BLaER1 treated with 17β-estradiol and CSF1 and Interleukin-3, amounts not matched to agents 10 nM and 100 nM (cell line): ENCODE data around the gene PRSS27.
"Not testable (repeated sequence)": the region's sequence is repeated elsewhere in the genome, so short reads cannot be mapped to it uniquely, and the experiment has no call there.

Source experiments
- H3K27ac ChIP-seq, 11 experiments: shearing (Covaris generic); formaldehyde crosslinking; 2 replicates each; pipeline ENCODE4 v1.8.1; 2022
- H3K27me3 ChIP-seq, 11 experiments: shearing (Covaris generic); formaldehyde crosslinking; 2 replicates each; pipeline ENCODE4 v1.8.1; 2022
- H3K36me3 ChIP-seq, 11 experiments: shearing (Covaris generic); formaldehyde crosslinking; 2 replicates each; pipeline ENCODE4 v1.8.1; 2022
- H3K4me1 ChIP-seq, 10 experiments: shearing (Covaris generic); formaldehyde crosslinking; 2 replicates each; pipeline ENCODE4 v1.8.1; 2022
- H3K4me2 ChIP-seq, 11 experiments: shearing (Covaris generic); formaldehyde crosslinking; 2 replicates each; pipeline ENCODE4 v1.8.1; 2022
- H3K4me3 ChIP-seq, 10 experiments: shearing (Covaris generic); formaldehyde crosslinking; 2 replicates each; pipeline ENCODE4 v1.8.1; 2022
- H3K9ac ChIP-seq, 11 experiments: shearing (Covaris generic); formaldehyde crosslinking; 2 replicates each; pipeline ENCODE4 v1.8.1; 2022
- H3K9me3 ChIP-seq, 11 experiments: shearing (Covaris generic); formaldehyde crosslinking; replicated peaks in 1 of 11; 2 replicates each; pipeline ENCODE4 v1.8.1; 2022
- H4K20me1 ChIP-seq, 11 experiments: shearing (Covaris generic); formaldehyde crosslinking; 2 replicates each; pipeline ENCODE4 v1.8.1; 2022
- Cebpa-rat ChIP-seq, 11 experiments: shearing (Covaris generic); IDR thresholded peaks; 2 replicates each; pipeline ENCODE4 v1.8.1; 2022

Gene PRSS27

DNA sequence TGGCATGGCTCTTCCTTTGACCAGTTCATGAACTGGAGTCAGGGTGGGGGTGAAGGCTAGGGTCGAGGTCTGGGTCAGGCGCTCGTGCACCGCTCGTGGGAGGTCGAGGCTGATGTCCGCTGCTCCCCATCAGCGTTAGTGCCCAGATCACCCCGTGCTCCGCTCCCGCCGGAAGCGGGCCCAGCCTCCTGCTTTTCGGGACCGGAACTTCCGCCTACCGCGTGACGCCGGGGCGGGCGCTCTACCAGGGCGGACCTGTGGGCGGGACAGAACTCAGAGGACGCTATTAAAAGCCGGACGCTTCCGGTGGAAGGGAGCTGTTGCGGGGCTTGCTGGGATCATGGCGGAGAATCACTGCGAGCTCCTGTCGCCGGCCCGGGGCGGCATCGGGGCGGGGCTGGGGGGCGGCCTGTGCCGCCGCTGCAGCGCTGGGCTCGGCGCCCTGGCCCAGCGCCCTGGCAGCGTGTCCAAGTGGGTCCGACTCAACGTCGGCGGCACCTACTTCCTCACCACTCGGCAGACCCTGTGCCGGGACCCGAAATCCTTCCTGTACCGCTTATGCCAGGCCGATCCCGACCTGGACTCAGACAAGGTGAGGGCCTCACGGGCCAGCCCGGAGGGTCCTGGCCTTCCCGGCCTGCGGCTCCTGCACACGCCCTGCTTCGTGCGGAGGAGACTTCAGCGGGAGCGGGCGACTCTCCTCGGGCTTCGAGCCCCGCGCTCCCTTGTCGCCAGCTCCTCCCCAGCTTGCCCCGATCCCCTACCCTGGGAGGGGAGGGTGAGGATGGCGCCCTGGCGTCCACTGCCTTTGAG, 37.6 kb downstream of the PRSS27 start, which contains the start of gene KCTD5:
TSS of gene KCTD5 (plus strand) at position 315 of the 813 bp plus-strand sequence. CDS start at position 341, 26 bp downstream.
- TF ChIP-seq Cebpa-rat (IDR thresholded peaks at IDR 0.05), result no peak
- H3K36me3 ChIP-seq, result no peaks in the 10 kb centered on the region
- H4K20me1 ChIP-seq, result peaks cover 8 to 30% (median 13%) of the 10 kb centered on the region in 11 experiments
- no peaks in the 10 kb centered on the region for H3K27me3 ChIP-seq
- peak within 1 kb of the TSS; percentile 92 to 99 (median 96) for H3K9ac ChIP-seq
- peak within 1 kb of the TSS; percentile 86 to 98 (median 95) for H3K4me2 ChIP-seq
- H3K9me3 ChIP-seq, result no peaks in the 10 kb centered on the region
- peak within 1 kb of the TSS; percentile 89 to 100 (median 98) for H3K4me3 ChIP-seq
- H3K4me1 ChIP-seq, result peaks cover 48 to 74% (median 63%) of the 10 kb centered on the region in 10 experiments
- peak within 1 kb of the TSS; percentile 73 to 96 (median 92) for H3K27ac ChIP-seq

DNA sequence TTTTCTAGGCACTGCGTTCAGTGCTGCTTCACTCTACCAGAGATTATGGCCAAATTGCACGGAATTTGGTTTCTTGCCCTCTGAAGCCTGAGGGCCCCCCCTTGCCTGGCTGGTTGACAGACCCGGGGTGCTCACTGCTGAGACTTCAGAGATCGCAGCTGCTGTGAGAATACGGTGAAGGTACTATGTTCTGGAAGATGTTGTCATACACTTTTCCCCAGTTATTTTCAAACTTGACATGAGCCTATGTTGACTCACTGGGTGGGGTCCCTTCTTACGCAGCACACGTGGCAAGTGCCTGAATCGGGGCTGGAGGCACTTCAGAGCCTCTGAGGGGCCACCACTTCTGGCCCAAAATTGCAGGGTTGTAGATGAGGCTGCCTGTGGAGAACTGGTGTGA, 39.7 kb downstream of the PRSS27 start:
- not testable (repeated sequence) for H3K9me3 ChIP-seq
- peaks cover 48 to 82% (median 68%) of the 10 kb centered on the region in 10 experiments for H3K4me1 ChIP-seq

DNA sequence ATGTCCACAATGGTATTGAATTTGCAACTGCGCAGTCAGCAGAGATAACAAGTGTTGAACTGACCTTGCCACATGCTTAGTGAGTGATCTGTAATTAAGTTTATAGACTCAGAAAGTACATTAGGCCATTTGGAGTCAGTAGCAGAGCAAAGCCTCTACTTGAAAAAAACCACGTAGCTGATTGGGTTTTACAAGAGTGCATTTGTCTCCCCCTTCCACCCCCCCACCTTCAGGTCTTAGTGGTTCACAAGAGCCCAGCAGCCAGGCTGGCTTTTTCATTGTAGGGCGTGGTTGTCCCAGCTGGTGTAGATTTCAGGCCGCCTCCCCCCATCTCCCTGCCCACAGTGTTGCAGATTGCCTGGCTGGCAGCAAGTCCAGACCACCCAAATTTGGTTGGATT, 40.1 kb downstream of the PRSS27 start:
- Histone ChIP-seq H4K20me1 (peaks cover 0 to 24% (median 5%) of the 10 kb centered on the region in 11 experiments; a peak in 10 of 22 replicates), H3K4me1 (peaks cover 50 to 82% (median 68%) of the 10 kb centered on the region in 10 experiments), H3K27ac (peak overlapping the region in 9 of 11 experiments; percentile 14 to 68 (median 51); a peak in 14 of 22 replicates), H3K4me3 (peak overlapping the region in 5 of 10 experiments; percentile 3 to 52 (median 37); a peak in 8 of 20 replicates), H3K4me2 (peak overlapping the region; percentile 55 to 97 (median 95)), H3K9ac (peak overlapping the region in 7 of 11 experiments; percentile 39 to 67 (median 56); a peak in 13 of 22 replicates)
- not testable (repeated sequence) for H3K9me3 ChIP-seq, H3K36me3 ChIP-seq, H3K27me3 ChIP-seq

More for the DNA sequence above, 39.7 kb downstream of the PRSS27 start:
- Histone ChIP-seq H3K27ac (peak overlapping the region in 5 of 11 experiments; percentile 14 to 68 (median 58); a peak in 6 of 22 replicates), H3K4me2 (peak overlapping the region; percentile 55 to 97 (median 95)), H3K9ac (peak overlapping the region in 4 of 11 experiments; percentile 43 to 67 (median 56); a peak in 6 of 22 replicates), H4K20me1 (peaks cover 0 to 24% (median 5%) of the 10 kb centered on the region in 11 experiments; a peak in 9 of 22 replicates), H3K4me3 (peak overlapping the region in 4 of 10 experiments; percentile 33 to 52 (median 38); a peak in 4 of 20 replicates)
- H3K27me3 ChIP-seq, H3K36me3 ChIP-seq: not testable (repeated sequence)

DNA sequence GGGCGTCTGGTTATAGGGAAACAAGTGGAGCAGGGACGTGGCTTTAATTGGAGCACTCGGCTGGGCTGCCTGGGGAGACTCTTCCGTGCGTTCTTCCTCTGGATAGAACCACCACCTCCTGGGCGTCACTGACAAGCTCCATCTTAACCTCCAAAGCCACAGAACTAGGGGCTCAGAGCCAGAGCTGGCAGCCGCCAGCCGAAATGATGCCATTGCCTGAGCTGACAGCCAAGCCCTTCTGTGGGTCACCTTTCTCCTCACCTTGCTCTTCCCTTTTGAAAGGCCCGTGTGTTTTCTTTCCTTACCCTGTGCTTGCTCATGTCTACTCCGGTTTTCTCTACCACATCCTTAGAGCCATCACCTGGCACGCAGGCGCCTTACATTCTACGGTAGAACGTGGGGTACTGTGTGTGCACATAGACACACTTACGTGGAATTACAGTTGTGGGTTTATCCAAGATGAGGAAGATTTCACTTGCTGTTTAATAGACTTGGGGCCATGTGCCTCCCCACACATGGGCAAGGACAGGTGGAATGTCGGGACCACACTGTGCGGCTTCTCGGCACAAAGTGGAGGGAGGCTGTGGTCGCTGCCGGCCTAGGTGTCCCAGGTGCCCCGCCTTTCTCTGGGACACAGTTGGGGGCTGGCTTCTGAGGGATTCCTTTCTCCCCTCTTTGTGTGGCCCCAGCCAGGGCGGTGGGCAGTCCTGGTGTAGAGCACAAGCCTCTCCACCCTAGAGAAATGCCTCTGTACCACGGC, 41.6 kb downstream of the PRSS27 start:
- H3K9me3 ChIP-seq, H3K4me3 ChIP-seq, H3K9ac ChIP-seq, H3K27ac ChIP-seq, H3K36me3 ChIP-seq, H3K27me3 ChIP-seq: not testable (repeated sequence)
- peak overlapping the region in 10 of 11 experiments; percentile 22 to 74 (median 64); a peak in 17 of 22 replicates for H3K4me2 ChIP-seq
- H4K20me1 ChIP-seq, result peaks cover 0 to 17% (median 3%) of the 10 kb centered on the region in 11 experiments; a peak in 8 of 22 replicates
- peaks cover 51 to 79% (median 68%) of the 10 kb centered on the region in 10 experiments for H3K4me1 ChIP-seq

DNA sequence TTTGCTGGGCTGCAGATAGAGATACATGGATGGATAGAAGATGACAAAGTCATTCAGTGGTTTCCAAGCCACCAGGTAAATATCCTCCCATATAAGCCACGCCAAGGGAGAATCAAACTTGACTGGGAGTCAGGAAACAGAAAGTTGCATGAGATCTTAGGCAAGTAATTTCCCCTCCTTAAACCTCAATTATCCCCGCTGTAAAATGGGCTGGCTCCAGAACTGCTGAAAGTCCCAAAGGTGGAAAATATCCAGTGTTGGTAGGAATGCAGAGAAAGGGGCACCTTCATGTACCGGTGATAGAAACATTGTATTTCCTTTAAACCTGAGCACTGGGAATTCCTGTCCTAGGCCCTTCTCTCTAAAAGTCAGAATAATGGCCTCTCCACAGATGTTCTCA, 43.1 kb downstream of the PRSS27 start:
- H3K4me3 ChIP-seq, H3K27ac ChIP-seq, H3K27me3 ChIP-seq, H3K9ac ChIP-seq, H3K36me3 ChIP-seq, H3K9me3 ChIP-seq: not testable (repeated sequence)
- peak overlapping the region in 6 of 11 experiments; percentile 47 to 81 (median 67); a peak in 11 of 22 replicates for H3K4me2 ChIP-seq
- peaks cover 57 to 84% (median 75%) of the 10 kb centered on the region in 10 experiments for H3K4me1 ChIP-seq
- H4K20me1 ChIP-seq, result peaks cover 0 to 16% (median 6%) of the 10 kb centered on the region in 11 experiments; a peak in 14 of 22 replicates

DNA sequence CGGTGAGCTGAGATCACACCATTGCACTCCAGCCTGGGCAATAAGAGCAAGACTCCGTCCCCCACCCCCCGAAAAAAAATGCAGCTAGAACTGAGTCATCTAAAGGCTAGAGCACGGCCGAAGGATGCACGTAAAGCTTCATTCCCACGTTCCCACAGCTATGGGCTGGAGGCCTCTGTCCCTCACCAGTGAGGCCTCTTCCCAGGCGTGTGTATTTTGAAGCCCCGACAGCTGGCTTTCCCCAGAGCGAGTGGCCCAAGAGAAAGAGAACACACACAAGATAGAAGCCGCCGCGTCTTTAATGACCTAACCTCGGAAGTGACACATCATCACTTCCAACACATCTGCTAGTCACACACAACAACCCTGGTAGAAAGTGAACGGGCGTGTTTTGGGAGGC, 44.3 kb downstream of the PRSS27 start:
- TF ChIP-seq Cebpa-rat (IDR thresholded peaks at IDR 0.05), result no peak
- H3K4me2 ChIP-seq, result peak overlapping the region; percentile 45 to 91 (median 72); a peak in 20 of 22 replicates
- H3K27ac ChIP-seq, result no peak overlapping the region
- no peak overlapping the region for H3K4me3 ChIP-seq
- H3K27me3 ChIP-seq, result no peaks in the 10 kb centered on the region
- H3K9me3 ChIP-seq, result no peaks in the 10 kb centered on the region
- no peaks in the 10 kb centered on the region for H3K36me3 ChIP-seq
- peaks cover 0 to 28% (median 12%) of the 10 kb centered on the region in 11 experiments; a peak in 15 of 22 replicates for H4K20me1 ChIP-seq
- peaks cover 58 to 84% (median 75%) of the 10 kb centered on the region in 10 experiments for H3K4me1 ChIP-seq
- H3K9ac ChIP-seq, result no peak overlapping the region

DNA sequence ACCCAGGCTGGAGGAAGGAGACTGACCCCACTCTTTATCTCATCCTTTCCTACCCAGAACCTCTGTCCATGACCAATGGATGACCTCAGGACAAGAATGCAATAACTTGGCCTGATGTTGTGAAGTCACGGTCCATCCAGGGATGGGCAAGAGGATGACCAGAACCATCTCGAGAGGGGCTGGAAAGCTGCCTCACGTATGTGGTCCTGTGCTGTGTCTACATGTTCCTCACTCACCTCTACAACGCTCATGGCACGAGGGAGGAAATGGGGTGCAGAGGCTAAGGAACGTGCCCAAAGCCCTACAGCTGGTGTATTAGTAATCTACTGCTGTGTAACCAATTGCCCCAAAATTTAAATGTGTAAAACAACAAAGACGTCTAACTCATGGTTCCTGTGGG, 45.0 kb downstream of the PRSS27 start:
- Histone ChIP-seq H3K27ac (peak overlapping the region in 1 of 11 experiments; percentile 78; a peak in 1 of 22 replicates), H4K20me1 (peaks cover 0 to 32% (median 16%) of the 10 kb centered on the region in 11 experiments; a peak in 16 of 22 replicates), H3K27me3 (no peaks in the 10 kb centered on the region), H3K9me3 (no peaks in the 10 kb centered on the region), H3K4me3 (no peak overlapping the region), H3K4me2 (peak overlapping the region; percentile 45 to 91 (median 75); a peak in 18 of 22 replicates), H3K9ac (no peak overlapping the region; a peak in 1 of 22 replicates), H3K4me1 (peaks cover 55 to 83% (median 72%) of the 10 kb centered on the region in 10 experiments), H3K36me3 (no peaks in the 10 kb centered on the region)
- TF ChIP-seq Cebpa-rat (IDR thresholded peaks at IDR 0.05), result no peak

DNA sequence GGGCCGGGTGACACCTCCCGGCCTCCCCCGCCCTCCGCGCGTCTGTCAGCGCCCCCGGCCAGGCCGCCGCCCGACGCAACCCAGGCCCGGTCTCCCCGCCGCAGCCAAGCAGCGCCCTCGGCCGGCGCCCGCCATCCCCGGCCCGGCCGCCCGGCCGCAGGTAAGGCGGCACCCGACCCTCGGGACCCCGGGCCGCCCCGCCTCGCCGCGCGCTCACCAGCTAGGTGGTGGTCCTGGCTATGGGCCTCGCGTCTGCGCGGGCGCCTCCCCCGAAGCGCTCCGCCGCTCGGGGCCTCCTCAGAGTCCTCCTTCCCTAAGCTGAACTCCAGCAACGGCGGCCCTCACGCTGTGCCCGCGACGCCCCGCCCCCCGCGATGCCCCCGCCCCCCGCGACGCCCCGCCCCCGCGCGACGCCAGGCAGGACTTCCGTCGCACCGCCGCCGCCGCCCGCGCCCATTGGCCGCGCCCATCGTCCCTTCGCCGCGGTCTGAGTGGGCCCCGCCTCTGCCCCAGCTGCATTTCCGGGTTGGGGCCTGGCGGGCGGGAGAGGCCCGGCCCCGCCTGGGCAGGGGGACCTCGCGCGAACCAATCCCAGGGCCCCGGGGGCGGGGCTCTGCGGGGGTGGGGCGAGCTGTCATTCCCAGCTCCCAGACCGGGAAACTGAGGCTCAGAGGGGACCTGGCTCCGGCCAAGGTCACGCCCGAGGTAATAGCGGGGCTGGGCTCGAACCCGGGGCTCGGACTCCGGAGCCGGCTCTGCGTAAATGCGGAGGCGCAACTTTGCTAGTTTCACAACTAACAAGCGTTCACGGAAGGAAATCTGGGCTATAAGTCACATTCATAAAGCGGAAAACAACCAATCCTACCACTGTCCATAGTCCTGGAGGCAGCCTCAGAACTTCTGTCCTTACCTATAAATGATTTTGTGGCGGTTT, 46.7 kb downstream of the PRSS27 start:
- Histone ChIP-seq H3K36me3 (peaks cover 4 to 12% (median 10%) of the 10 kb centered on the region in 11 experiments; a peak in 15 of 22 replicates), H3K9me3 (no peaks in the 10 kb centered on the region), H4K20me1 (peaks cover 0 to 39% (median 16%) of the 10 kb centered on the region in 11 experiments; a peak in 17 of 22 replicates), H3K9ac (peak overlapping the region; percentile 79 to 89 (median 86)), H3K27ac (peak overlapping the region; percentile 53 to 87 (median 77); a peak in 21 of 22 replicates), H3K4me1 (peaks cover 47 to 77% (median 66%) of the 10 kb centered on the region in 10 experiments), H3K4me3 (peak overlapping the region; percentile 61 to 79 (median 72)), H3K4me2 (peak overlapping the region; percentile 75 to 91 (median 87)), H3K27me3 (no peaks in the 10 kb centered on the region)
- no peak for TF ChIP-seq Cebpa-rat (IDR thresholded peaks at IDR 0.05)
